Tibial nerve (tissue), 4 donors: ENCODE data around the gene TMEM178B. TPM values are rescaled to one million over a fixed set of nuclear protein-coding genes. Genes with fewer than 3 reads are reported as not detected.

Experiments
- DNase-seq, 2 donors: peaks; one replicate each; pipeline ENCODE4 v3.0.0-alpha.2; 2019; ENCODE audit warnings: low spot score in 2 of 2
- H3K27ac ChIP-seq, 4 donors: fragments of 200-600 bp; sonication (generic) in 3 of 4; one replicate each; pipeline ENCODE4 v1.5.1; 2017 to 2019; ENCODE audit warnings: mild to moderate bottlenecking in 1 of 4
- H3K27me3 ChIP-seq, 2 donors: fragments of 200-600 bp; sonication (generic) in 1 of 2; one replicate each; pipeline versions ENCODE4 v1.5.1 to v1.6.0; 2017 to 2019
- H3K36me3 ChIP-seq, 3 donors: fragments of 200-600 bp; sonication (generic); one replicate each; pipeline ENCODE4 v1.5.1; 2018 to 2019
- H3K4me1 ChIP-seq, 4 donors: fragments of 200-600 bp; sonication (generic) in 3 of 4; one replicate each; pipeline ENCODE4 v1.5.1; 2017 to 2019
- H3K4me3 ChIP-seq, 4 donors: fragments of 200-600 bp; sonication (generic) in 3 of 4; one replicate each; pipeline ENCODE4 v1.5.1; 2017 to 2019; ENCODE audit warnings: mild to moderate bottlenecking in 1 of 4, moderate library complexity in 1 of 4
- H3K9me3 ChIP-seq, 4 donors: fragments of 200-600 bp; sonication (generic) in 3 of 4; one replicate each; pipeline ENCODE4 v1.5.1; 2017 to 2019
- EP300 ChIP-seq, 2 donors: sonication (generic); formaldehyde crosslinking; IDR thresholded peaks; one replicate each; pipeline ENCODE4 v1.6.1; 2017; ENCODE audit warnings: antibody characterized with exemption in 2 of 2, mild to moderate bottlenecking in 1 of 2
- POLR2A ChIP-seq, 2 donors: fragments of 450-650 bp; IDR thresholded peaks; one replicate each; pipeline ENCODE4 v1.6.1; 2017; ENCODE audit warnings: antibody characterized with exemption in 2 of 2, mild to moderate bottlenecking in 2 of 2, moderate library complexity in 2 of 2
- WGBS, 2 donors: methylation state at CpG; one replicate each; pipeline ENCODE4 v1.1.5; 2018; 5-methylcytosine and 5-hydroxymethylcytosine counted together
- total RNA-seq, 4 donors: library from RNA; depleted of rRNA; stranded (reverse); fragments of >200 nt; gene quantifications; one replicate each; pipeline ENCODE4 v1.1.0, GENCODE V29; 2016
- TF ChIP-seq, protein P1 (sequence below), 5 experiments: fragments of 200-600 bp in 3 of 5; fragments of 450-650 bp in 2 of 5; sonication (generic) in 3 of 5; IDR thresholded peaks; one replicate each; pipeline ENCODE4 v1.5.1; 2016 to 2019; ENCODE audit warnings: antibody characterized with exemption in 5 of 5, mild to moderate bottlenecking in 3 of 5, moderate library complexity in 2 of 5

TMEM178B gene
- total RNA-seq, 4 donors from 2014 or later = 0.30 to 0.78 (median 0.53) TPM

DNA sequence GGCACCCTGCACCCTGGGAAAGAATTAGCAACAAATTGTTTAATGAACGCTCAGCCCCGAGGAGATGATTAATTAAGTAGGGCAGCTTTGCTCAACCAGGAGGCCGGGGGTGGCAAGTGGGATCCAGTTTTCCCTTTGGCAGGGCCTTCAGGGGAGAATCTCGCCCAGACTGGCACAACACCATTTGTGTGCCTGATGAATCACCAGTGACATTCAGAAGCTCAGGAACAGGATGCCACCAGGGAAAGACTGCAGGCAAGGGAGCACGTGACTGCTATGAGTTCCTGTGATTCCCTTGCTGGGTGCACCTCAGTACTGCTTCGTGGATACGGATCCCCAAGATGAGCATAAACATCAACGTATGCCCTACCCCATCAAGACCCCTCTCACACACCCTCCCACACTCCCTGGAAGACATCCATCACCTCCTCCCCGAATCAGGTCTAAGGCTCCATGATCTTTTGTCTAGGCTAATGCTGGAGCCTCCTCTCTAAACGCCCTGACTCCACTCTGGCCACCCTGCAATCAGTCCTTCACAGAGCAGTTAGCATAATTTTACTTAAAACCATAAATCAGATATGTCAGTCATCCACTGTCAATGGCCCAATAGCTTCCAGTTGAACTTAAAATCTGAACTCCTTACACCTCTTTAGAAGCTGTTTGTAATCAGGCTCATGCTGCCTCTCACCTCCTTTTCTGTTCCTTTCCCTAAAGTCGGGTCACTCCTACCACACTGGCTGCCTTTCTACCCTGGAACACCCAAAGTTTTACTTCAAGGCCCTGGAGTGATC lies 368.2 kb downstream of the TMEM178B start:
- TF ChIP-seq, protein P1, sequence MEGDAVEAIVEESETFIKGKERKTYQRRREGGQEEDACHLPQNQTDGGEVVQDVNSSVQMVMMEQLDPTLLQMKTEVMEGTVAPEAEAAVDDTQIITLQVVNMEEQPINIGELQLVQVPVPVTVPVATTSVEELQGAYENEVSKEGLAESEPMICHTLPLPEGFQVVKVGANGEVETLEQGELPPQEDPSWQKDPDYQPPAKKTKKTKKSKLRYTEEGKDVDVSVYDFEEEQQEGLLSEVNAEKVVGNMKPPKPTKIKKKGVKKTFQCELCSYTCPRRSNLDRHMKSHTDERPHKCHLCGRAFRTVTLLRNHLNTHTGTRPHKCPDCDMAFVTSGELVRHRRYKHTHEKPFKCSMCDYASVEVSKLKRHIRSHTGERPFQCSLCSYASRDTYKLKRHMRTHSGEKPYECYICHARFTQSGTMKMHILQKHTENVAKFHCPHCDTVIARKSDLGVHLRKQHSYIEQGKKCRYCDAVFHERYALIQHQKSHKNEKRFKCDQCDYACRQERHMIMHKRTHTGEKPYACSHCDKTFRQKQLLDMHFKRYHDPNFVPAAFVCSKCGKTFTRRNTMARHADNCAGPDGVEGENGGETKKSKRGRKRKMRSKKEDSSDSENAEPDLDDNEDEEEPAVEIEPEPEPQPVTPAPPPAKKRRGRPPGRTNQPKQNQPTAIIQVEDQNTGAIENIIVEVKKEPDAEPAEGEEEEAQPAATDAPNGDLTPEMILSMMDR (IDR thresholded peaks at IDR 0.05) = no peak
- TF ChIP-seq EP300 (IDR thresholded peaks at IDR 0.05) (no peak), POLR2A (IDR thresholded peaks at IDR 0.05) (no peak)
- H3K4me3 ChIP-seq = no peak overlapping the region
- peaks cover 0 to 10% (median 2%) of the 10 kb centered on the region in 4 donors for H3K4me1 ChIP-seq
- peak overlapping the region in 3 of 4 donors; percentile 15 to 59 (median 48) for H3K27ac ChIP-seq
- H3K27me3 ChIP-seq = no peaks in the 10 kb centered on the region
- DNase-seq = no peak
- 76 to 79% methylated on average over 11 of the region's 11 CpGs for WGBS, 2 donors
- no peaks in the 10 kb centered on the region for H3K36me3 ChIP-seq
- H3K9me3 ChIP-seq = no peaks in the 10 kb centered on the region

- Histone ChIP-seq H3K4me1 (peaks cover 0 to 10% (median 2%) of the 10 kb centered on the region in 4 donors), H3K27me3 (no peaks in the 10 kb centered on the region), H3K4me3 (no peak overlapping the region), H3K9me3 (no peaks in the 10 kb centered on the region), H3K36me3 (no peaks in the 10 kb centered on the region), H3K27ac (peak overlapping the region in 2 of 4 donors; percentile 48 to 59)
- DNase-seq = peak in 1 of 2 donors; percentile 34
- 30 to 37% methylated on average over 2 of the region's 2 CpGs for WGBS, 2 donors
- TF ChIP-seq, protein P1 (IDR thresholded peaks at IDR 0.05) = no peak
- TF ChIP-seq POLR2A (IDR thresholded peaks at IDR 0.05) = no peak
- peak in 1 of 2 donors; percentile 14 for TF ChIP-seq EP300 (IDR thresholded peaks at IDR 0.05)
These were observed 368.9 kb downstream of the TMEM178B start for GRCh38 chr7:141442781-141443180.

- H3K9me3 ChIP-seq = no peaks in the 10 kb centered on the region
- no peak overlapping the region for H3K27ac ChIP-seq
- H3K36me3 ChIP-seq = no peaks in the 10 kb centered on the region
- peaks cover 0 to 10% (median 2%) of the 10 kb centered on the region in 4 donors for H3K4me1 ChIP-seq
- TF ChIP-seq, protein P1 (IDR thresholded peaks at IDR 0.05) = no peak
- TF ChIP-seq EP300 (IDR thresholded peaks at IDR 0.05) (no peak), POLR2A (IDR thresholded peaks at IDR 0.05) (no peak)
- WGBS, 2 donors = 84 to 88% methylated on average over 5 of the region's 5 CpGs
- DNase-seq = no peak
- H3K27me3 ChIP-seq = no peaks in the 10 kb centered on the region
- H3K4me3 ChIP-seq = no peak overlapping the region
These were observed 371.1 kb downstream of the TMEM178B start for GRCh38 chr7:141444961-141445360.

- no peaks in the 10 kb centered on the region for H3K9me3 ChIP-seq
- no peaks in the 10 kb centered on the region for H3K4me1 ChIP-seq
- H3K27ac ChIP-seq = no peak overlapping the region
- H3K27me3 ChIP-seq = no peaks in the 10 kb centered on the region
- no peak overlapping the region for H3K4me3 ChIP-seq
- 84 to 88% methylated on average over 6 of the region's 6 CpGs for WGBS, 2 donors
- no peak for DNase-seq
- no peaks in the 10 kb centered on the region for H3K36me3 ChIP-seq
- no peak for TF ChIP-seq EP300 (IDR thresholded peaks at IDR 0.05)
- TF ChIP-seq, protein P1 (IDR thresholded peaks at IDR 0.05) = no peak
- TF ChIP-seq POLR2A (IDR thresholded peaks at IDR 0.05) = no peak
These were observed 377.4 kb downstream of the TMEM178B start for GRCh38 chr7:141451232-141451631.

DNA sequence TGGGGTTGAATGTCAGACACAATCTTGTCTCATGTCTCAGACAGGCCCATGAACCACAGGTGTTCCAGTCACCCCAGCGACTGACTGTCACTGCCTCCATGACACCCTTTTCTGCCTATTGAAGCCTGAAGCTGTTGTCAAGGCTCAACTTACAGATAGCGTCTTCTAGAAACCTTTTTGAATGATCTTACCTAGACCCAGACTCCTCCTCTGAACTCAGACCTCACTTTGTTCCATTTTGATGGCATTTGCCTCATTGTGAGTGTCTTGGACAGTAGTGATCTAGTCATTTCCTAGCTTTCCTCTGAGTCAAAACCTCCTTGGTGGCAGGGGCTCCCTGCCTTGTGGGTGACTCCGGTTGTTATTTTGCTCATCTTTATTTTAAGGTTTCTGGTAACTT lies 379.0 kb downstream of the TMEM178B start:
- H3K4me1 ChIP-seq = no peaks in the 10 kb centered on the region
- DNase-seq = no peak
- H3K27ac ChIP-seq = no peak overlapping the region
- no peak overlapping the region for H3K4me3 ChIP-seq
- no peak for TF ChIP-seq POLR2A (IDR thresholded peaks at IDR 0.05)
- TF ChIP-seq, protein P1 (IDR thresholded peaks at IDR 0.05) = no peak
- TF ChIP-seq EP300 (IDR thresholded peaks at IDR 0.05) = no peak
- WGBS, 2 donors = 86 to 95% methylated on average over 3 of the region's 3 CpGs
- H3K27me3 ChIP-seq = no peaks in the 10 kb centered on the region
- no peaks in the 10 kb centered on the region for H3K9me3 ChIP-seq
- H3K36me3 ChIP-seq = no peaks in the 10 kb centered on the region
